ENCODE data around the gene PRODH.
"Not testable (repeated sequence)": the region's sequence is repeated elsewhere in the genome, so short reads cannot be mapped to it uniquely, and the experiment has no call there.

DNA sequence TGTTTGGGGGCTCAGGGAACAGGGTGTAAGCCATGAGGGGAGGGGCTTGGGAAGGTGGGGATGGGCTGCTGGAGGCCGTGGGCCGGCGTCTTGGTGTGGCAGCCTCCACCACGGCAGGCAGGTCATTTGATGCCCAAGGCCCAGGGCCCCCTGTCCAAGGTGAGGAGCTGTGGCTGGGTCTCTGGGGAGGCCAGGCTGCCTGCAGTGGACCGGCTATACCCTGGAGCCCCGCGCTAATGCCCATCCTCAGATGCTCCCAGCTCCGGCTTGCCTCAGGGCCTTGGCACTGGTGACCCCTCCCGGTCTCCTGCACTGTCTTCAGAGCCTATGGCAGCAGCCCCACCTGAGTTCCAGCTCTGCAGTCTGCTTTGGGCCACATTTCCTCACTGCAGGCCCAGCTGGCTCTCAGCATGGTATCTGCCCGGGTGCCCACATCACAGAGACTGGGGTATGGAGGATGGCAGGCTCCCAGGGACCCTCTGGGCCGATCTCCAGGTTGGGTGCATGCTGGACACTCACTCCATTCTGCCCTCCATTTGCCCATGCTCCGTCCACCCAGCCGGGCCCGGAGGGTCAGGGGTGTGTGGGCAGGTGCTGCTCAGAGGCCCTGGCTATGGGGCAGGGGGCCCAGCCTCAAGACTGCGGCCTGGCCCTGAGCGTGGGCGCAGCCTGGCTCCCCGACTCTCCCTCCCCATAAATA is 21.7 kb upstream of the PRODH start:
- TF ChIP-seq, protein P1, sequence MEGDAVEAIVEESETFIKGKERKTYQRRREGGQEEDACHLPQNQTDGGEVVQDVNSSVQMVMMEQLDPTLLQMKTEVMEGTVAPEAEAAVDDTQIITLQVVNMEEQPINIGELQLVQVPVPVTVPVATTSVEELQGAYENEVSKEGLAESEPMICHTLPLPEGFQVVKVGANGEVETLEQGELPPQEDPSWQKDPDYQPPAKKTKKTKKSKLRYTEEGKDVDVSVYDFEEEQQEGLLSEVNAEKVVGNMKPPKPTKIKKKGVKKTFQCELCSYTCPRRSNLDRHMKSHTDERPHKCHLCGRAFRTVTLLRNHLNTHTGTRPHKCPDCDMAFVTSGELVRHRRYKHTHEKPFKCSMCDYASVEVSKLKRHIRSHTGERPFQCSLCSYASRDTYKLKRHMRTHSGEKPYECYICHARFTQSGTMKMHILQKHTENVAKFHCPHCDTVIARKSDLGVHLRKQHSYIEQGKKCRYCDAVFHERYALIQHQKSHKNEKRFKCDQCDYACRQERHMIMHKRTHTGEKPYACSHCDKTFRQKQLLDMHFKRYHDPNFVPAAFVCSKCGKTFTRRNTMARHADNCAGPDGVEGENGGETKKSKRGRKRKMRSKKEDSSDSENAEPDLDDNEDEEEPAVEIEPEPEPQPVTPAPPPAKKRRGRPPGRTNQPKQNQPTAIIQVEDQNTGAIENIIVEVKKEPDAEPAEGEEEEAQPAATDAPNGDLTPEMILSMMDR (conservative IDR thresholded peaks at IDR 0.05; ENCODE audit: low read depth in 2 of 2) = not testable (repeated sequence)
- TF ChIP-seq, protein P2, sequence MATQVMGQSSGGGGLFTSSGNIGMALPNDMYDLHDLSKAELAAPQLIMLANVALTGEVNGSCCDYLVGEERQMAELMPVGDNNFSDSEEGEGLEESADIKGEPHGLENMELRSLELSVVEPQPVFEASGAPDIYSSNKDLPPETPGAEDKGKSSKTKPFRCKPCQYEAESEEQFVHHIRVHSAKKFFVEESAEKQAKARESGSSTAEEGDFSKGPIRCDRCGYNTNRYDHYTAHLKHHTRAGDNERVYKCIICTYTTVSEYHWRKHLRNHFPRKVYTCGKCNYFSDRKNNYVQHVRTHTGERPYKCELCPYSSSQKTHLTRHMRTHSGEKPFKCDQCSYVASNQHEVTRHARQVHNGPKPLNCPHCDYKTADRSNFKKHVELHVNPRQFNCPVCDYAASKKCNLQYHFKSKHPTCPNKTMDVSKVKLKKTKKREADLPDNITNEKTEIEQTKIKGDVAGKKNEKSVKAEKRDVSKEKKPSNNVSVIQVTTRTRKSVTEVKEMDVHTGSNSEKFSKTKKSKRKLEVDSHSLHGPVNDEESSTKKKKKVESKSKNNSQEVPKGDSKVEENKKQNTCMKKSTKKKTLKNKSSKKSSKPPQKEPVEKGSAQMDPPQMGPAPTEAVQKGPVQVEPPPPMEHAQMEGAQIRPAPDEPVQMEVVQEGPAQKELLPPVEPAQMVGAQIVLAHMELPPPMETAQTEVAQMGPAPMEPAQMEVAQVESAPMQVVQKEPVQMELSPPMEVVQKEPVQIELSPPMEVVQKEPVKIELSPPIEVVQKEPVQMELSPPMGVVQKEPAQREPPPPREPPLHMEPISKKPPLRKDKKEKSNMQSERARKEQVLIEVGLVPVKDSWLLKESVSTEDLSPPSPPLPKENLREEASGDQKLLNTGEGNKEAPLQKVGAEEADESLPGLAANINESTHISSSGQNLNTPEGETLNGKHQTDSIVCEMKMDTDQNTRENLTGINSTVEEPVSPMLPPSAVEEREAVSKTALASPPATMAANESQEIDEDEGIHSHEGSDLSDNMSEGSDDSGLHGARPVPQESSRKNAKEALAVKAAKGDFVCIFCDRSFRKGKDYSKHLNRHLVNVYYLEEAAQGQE (IDR thresholded peaks at IDR 0.05; ENCODE audit: unreplicated experiment) = not testable (repeated sequence)
- TF ChIP-seq EZH2 (IDR thresholded peaks at IDR 0.05; ENCODE audit: low read depth, unreplicated experiment); POLR2AphosphoS5 (IDR thresholded peaks at IDR 0.05; ENCODE audit: low read depth); EZH2phosphoT487 (IDR thresholded peaks at IDR 0.05; ENCODE audit: unreplicated experiment); JUNB (IDR thresholded peaks at IDR 0.05; ENCODE audit: unreplicated experiment); CREB1 (CRISPR knock-in tag; IDR thresholded peaks at IDR 0.05; ENCODE audit: low read depth); ZNF331 (CRISPR knock-in tag; IDR thresholded peaks at IDR 0.05; ENCODE audit: low read depth); ZNF114 (CRISPR knock-in tag; IDR thresholded peaks at IDR 0.05): not testable (repeated sequence)
- TF ChIP-seq, protein P3, sequence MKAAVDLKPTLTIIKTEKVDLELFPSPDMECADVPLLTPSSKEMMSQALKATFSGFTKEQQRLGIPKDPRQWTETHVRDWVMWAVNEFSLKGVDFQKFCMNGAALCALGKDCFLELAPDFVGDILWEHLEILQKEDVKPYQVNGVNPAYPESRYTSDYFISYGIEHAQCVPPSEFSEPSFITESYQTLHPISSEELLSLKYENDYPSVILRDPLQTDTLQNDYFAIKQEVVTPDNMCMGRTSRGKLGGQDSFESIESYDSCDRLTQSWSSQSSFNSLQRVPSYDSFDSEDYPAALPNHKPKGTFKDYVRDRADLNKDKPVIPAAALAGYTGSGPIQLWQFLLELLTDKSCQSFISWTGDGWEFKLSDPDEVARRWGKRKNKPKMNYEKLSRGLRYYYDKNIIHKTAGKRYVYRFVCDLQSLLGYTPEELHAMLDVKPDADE (IDR thresholded peaks at IDR 0.05) = not testable (repeated sequence)
- TF ChIP-seq, protein P4, sequence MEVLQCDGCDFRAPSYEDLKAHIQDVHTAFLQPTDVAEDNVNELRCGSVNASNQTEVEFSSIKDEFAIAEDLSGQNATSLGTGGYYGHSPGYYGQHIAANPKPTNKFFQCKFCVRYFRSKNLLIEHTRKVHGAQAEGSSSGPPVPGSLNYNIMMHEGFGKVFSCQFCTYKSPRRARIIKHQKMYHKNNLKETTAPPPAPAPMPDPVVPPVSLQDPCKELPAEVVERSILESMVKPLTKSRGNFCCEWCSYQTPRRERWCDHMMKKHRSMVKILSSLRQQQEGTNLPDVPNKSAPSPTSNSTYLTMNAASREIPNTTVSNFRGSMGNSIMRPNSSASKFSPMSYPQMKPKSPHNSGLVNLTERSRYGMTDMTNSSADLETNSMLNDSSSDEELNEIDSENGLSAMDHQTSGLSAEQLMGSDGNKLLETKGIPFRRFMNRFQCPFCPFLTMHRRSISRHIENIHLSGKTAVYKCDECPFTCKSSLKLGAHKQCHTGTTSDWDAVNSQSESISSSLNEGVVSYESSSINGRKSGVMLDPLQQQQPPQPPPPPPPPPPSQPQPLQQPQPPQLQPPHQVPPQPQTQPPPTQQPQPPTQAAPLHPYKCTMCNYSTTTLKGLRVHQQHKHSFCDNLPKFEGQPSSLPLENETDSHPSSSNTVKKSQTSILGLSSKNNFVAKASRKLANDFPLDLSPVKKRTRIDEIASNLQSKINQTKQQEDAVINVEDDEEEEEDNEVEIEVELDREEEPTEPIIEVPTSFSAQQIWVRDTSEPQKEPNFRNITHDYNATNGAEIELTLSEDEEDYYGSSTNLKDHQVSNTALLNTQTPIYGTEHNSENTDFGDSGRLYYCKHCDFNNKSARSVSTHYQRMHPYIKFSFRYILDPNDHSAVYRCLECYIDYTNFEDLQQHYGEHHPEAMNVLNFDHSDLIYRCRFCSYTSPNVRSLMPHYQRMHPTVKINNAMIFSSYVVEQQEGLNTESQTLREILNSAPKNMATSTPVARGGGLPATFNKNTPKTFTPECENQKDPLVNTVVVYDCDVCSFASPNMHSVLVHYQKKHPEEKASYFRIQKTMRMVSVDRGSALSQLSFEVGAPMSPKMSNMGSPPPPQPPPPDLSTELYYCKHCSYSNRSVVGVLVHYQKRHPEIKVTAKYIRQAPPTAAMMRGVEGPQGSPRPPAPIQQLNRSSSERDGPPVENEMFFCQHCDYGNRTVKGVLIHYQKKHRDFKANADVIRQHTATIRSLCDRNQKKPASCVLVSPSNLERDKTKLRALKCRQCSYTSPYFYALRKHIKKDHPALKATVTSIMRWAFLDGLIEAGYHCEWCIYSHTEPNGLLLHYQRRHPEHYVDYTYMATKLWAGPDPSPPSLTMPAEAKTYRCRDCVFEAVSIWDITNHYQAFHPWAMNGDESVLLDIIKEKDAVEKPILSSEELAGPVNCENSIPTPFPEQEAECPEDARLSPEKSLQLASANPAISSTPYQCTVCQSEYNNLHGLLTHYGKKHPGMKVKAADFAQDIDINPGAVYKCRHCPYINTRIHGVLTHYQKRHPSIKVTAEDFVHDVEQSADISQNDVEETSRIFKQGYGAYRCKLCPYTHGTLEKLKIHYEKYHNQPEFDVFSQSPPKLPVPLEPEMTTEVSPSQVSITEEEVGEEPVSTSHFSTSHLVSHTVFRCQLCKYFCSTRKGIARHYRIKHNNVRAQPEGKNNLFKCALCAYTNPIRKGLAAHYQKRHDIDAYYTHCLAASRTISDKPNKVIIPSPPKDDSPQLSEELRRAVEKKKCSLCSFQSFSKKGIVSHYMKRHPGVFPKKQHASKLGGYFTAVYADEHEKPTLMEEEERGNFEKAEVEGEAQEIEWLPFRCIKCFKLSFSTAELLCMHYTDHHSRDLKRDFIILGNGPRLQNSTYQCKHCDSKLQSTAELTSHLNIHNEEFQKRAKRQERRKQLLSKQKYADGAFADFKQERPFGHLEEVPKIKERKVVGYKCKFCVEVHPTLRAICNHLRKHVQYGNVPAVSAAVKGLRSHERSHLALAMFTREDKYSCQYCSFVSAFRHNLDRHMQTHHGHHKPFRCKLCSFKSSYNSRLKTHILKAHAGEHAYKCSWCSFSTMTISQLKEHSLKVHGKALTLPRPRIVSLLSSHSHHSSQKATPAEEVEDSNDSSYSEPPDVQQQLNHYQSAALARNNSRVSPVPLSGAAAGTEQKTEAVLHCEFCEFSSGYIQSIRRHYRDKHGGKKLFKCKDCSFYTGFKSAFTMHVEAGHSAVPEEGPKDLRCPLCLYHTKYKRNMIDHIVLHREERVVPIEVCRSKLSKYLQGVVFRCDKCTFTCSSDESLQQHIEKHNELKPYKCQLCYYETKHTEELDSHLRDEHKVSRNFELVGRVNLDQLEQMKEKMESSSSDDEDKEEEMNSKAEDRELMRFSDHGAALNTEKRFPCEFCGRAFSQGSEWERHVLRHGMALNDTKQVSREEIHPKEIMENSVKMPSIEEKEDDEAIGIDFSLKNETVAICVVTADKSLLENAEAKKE (CRISPR knock-in tag; IDR thresholded peaks at IDR 0.05) = not testable (repeated sequence)

Measured in GM23338 (cell line).